Nephron (organoid): ENCODE data around the gene LSM2.

Experiments used
- H3K27ac Mint-ChIP-seq, 3 experiments: 2 replicates each; pipeline ENCODE4 v1.8.0; 2020; ENCODE audit warnings: mixed read lengths in 3 of 3, mild to moderate bottlenecking in 2 of 3, moderate library complexity in 1 of 3
- H3K27me3 Mint-ChIP-seq: 2 replicates; pipeline ENCODE4 v1.8.0; 2021; ENCODE audit warnings: low read depth, mild to moderate bottlenecking, moderate library complexity, mixed read lengths
- H3K36me3 Mint-ChIP-seq: 2 replicates; pipeline ENCODE4 v1.8.0; 2020; ENCODE audit warnings: low read depth, mixed read lengths
- H3K4me1 Mint-ChIP-seq: 2 replicates; pipeline ENCODE4 v1.8.0; 2020; ENCODE audit warnings: mixed read lengths
- H3K4me3 Mint-ChIP-seq, 3 experiments: 2 replicates each; pipeline ENCODE4 v1.8.0; 2020; ENCODE audit warnings: mild to moderate bottlenecking in 3 of 3, mixed read lengths in 3 of 3, moderate library complexity in 2 of 3
- H3K9me3 Mint-ChIP-seq: 2 replicates; pipeline ENCODE4 v1.8.0; 2020; ENCODE audit warnings: mixed read lengths
- TF ChIP-seq, protein P1 (sequence below), 3 experiments: fragments of 200-600 bp; sonication (generic); IDR thresholded peaks; one replicate each; pipeline ENCODE4 v1.5.0; 2021; ENCODE audit warnings: antibody characterized with exemption in 3 of 3; ENCODE audit not compliant: unreplicated experiment in 3 of 3

Gene LSM2

GRCh38 chr6:31752739-31753319 is 53.9 kb downstream of the LSM2 start:
- H3K27ac Mint-ChIP-seq: no peak overlapping the region
- H3K27me3 Mint-ChIP-seq: no peaks in the 10 kb centered on the region
- no peak overlapping the region for H3K4me3 Mint-ChIP-seq
- H3K4me1 Mint-ChIP-seq: no peaks in the 10 kb centered on the region
- no peaks in the 10 kb centered on the region for H3K9me3 Mint-ChIP-seq
- TF ChIP-seq, protein P1, sequence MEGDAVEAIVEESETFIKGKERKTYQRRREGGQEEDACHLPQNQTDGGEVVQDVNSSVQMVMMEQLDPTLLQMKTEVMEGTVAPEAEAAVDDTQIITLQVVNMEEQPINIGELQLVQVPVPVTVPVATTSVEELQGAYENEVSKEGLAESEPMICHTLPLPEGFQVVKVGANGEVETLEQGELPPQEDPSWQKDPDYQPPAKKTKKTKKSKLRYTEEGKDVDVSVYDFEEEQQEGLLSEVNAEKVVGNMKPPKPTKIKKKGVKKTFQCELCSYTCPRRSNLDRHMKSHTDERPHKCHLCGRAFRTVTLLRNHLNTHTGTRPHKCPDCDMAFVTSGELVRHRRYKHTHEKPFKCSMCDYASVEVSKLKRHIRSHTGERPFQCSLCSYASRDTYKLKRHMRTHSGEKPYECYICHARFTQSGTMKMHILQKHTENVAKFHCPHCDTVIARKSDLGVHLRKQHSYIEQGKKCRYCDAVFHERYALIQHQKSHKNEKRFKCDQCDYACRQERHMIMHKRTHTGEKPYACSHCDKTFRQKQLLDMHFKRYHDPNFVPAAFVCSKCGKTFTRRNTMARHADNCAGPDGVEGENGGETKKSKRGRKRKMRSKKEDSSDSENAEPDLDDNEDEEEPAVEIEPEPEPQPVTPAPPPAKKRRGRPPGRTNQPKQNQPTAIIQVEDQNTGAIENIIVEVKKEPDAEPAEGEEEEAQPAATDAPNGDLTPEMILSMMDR (IDR thresholded peaks at IDR 0.05; ENCODE audit: unreplicated experiment in 3 of 3): no peak
- H3K36me3 Mint-ChIP-seq: no peaks in the 10 kb centered on the region

DNA sequence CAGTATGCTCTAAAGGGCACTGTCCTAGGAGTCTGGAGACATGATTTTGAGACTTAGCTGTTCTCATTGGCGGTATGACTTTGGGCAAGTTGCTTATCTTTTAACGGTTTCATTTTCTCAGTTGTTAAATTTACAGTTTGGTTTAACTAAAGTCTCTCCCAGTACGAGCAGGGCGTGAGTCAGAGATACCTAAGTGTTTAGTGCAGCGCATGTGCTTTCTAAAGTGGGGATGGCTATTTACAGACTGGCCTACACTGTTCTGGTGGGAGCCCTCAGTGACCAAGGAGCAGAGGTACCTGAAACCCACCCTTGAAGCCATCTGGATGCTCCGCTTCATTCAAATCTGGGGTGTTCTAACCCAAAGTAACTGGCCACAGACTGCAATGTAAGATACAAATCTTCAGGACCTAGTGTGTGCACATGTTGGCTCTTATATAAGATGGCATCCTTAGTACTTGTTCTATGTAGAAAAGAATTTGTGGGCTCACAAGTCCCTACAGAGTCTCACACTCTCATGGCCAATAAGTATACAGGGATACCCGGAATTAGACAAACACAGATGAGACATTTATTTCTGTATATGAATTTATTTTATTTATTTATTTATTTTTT is 56.2 kb downstream of the LSM2 start:
- TF ChIP-seq, protein P1 (IDR thresholded peaks at IDR 0.05; ENCODE audit: unreplicated experiment in 3 of 3): no peak

DNA sequence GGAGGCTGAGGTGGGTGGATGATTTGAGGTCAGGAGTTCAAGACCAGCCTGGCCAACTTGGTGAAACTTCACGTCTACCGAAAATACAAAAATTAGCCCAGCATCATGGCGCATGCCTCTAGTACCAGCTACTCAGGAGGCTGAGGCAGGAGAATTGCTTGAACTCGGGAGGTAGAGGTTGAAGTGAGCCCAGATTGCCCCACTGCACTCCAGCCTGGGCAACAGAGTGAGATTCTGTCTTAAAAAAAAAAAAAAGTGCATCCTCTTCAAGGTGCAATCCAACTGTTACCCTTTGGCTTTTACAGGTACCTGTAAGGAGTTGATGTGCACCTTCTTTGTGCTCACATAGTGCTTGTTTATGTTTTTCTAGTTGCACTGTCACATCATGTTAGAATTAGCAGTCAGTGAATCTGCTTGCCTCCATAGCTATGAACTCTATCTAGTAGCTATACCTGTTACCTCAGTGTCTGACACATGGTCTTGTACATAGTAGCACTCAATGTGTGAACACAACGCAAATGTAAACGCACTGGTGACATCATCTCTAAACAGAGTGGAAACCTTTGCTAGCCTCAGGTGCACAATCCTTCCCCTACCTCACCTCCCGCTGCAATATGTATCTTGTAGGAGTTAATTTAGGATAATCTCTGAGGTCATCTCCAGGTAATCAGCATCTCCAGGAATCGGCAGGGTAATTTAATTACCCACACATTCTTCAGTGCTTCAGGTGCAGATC is 57.3 kb downstream of the LSM2 start:
- Mint-ChIP-seq H3K9me3 (no peaks in the 10 kb centered on the region), H3K4me3 (no peak overlapping the region), H3K4me1 (peaks cover 6% of the 10 kb centered on the region), H3K27ac (no peak overlapping the region), H3K36me3 (peaks cover 5% of the 10 kb centered on the region), H3K27me3 (no peaks in the 10 kb centered on the region)
- TF ChIP-seq, protein P1 (IDR thresholded peaks at IDR 0.05; ENCODE audit: unreplicated experiment in 3 of 3): no peak

More for the DNA sequence above, 56.2 kb downstream of the LSM2 start:
- H3K4me3 Mint-ChIP-seq: no peak overlapping the region
- no peaks in the 10 kb centered on the region for H3K27me3 Mint-ChIP-seq
- H3K36me3 Mint-ChIP-seq: peaks cover 5% of the 10 kb centered on the region
- H3K4me1 Mint-ChIP-seq: peaks cover under 1% of the 10 kb centered on the region
- no peaks in the 10 kb centered on the region for H3K9me3 Mint-ChIP-seq
- no peak overlapping the region for H3K27ac Mint-ChIP-seq
